CD8-positive, alpha-beta memory T cell (primary cell): ENCODE measurements around the gene DPYD. TPM values are rescaled to one million over a fixed set of nuclear protein-coding genes. Genes with fewer than 3 reads are reported as not detected.
A peak's percentile ranks its signal among the peaks of the same experiment; 100 is the strongest.

Experiments used
- CTCF ChIA-PET: fragments of 350-600 bp; sonication (Branson Sonifier 250); formaldehyde crosslinking; loops from one replicate; lab custom pipeline; 2021; ENCODE audit warnings: antibody characterized with exemption; lab: Charles Lee
- POLR2A ChIA-PET: fragments of 350-600 bp; sonication (Branson Sonifier 250); formaldehyde crosslinking; loops from one replicate; lab custom pipeline; 2021; ENCODE audit warnings: antibody characterized with exemption; lab: Charles Lee
- DNase-seq, 5 donors: peaks; one replicate each; pipeline versions ENCODE4 v3.0.0 to v3.0.0-alpha.2; 2020 to 2022; ENCODE audit warnings: mixed read lengths in 1 of 5
- H3K27ac ChIP-seq: one replicate; pipeline ENCODE4 v1.7.0; 2013; ENCODE audit warnings: low read depth, mild to moderate bottlenecking, low read length, moderate library complexity
- H3K27me3 ChIP-seq: 2 replicates; pipeline ENCODE4 v1.7.0; 2013; ENCODE audit warnings: low read length, mild to moderate bottlenecking; ENCODE audit not compliant: insufficient read depth, poor library complexity, severe bottlenecking
- H3K36me3 ChIP-seq: 2 replicates; pipeline ENCODE4 v1.7.0; 2013; ENCODE audit warnings: mild to moderate bottlenecking, low read length, moderate library complexity; ENCODE audit not compliant: insufficient read depth
- H3K4me1 ChIP-seq: 2 replicates; pipeline ENCODE4 v1.7.0; 2013; ENCODE audit warnings: mild to moderate bottlenecking, low read length, moderate library complexity; ENCODE audit not compliant: insufficient read depth
- H3K4me3 ChIP-seq: 2 replicates; pipeline ENCODE4 v1.7.0; 2013; ENCODE audit warnings: mild to moderate bottlenecking, low read length
- H3K9me3 ChIP-seq: 2 replicates; pipeline ENCODE4 v1.7.0; 2013; ENCODE audit warnings: mild to moderate bottlenecking, low read length
- H3K27ac Mint-ChIP-seq, 8 donors: one replicate each; pipeline ENCODE4 v1.8.0; 2020 to 2021; ENCODE audit warnings: mixed read lengths in 8 of 8, mild to moderate bottlenecking in 6 of 8, inconsistent platforms in 3 of 8, moderate library complexity in 3 of 8
- H3K27me3 Mint-ChIP-seq, 2 donors: one replicate each; pipeline ENCODE4 v1.8.0; 2020 to 2021; ENCODE audit warnings: mixed read lengths in 2 of 2, mild to moderate bottlenecking in 1 of 2, moderate library complexity in 1 of 2
- H3K36me3 Mint-ChIP-seq, 3 donors: one replicate each; pipeline ENCODE4 v1.8.0; 2020 to 2021; ENCODE audit warnings: mixed read lengths in 3 of 3, inconsistent platforms in 1 of 3, mild to moderate bottlenecking in 1 of 3
- H3K4me1 Mint-ChIP-seq, 3 donors: one replicate each; pipeline ENCODE4 v1.8.0; 2020 to 2021; ENCODE audit warnings: mixed read lengths in 3 of 3, inconsistent platforms in 1 of 3, mild to moderate bottlenecking in 1 of 3
- H3K4me3 Mint-ChIP-seq, 7 donors: one replicate each; pipeline ENCODE4 v1.8.0; 2020 to 2021; ENCODE audit warnings: mixed read lengths in 7 of 7, mild to moderate bottlenecking in 6 of 7, moderate library complexity in 4 of 7, inconsistent platforms in 2 of 7
- H3K9me3 Mint-ChIP-seq, 5 donors: one replicate each; pipeline ENCODE4 v1.8.0; 2020 to 2022; ENCODE audit warnings: mixed read lengths in 5 of 5, mild to moderate bottlenecking in 3 of 5, moderate library complexity in 2 of 5, inconsistent platforms in 1 of 5
- polyA plus RNA-seq: library from polyadenylated mRNA; unstranded; fragments of 300-500 nt; fragmentation: Illumina TruSeq; gene quantifications from one replicate; pipeline ENCODE4 v1.2.3, GENCODE V29; 2021
- total RNA-seq, 2 experiments: library from RNA; stranded (reverse); gene quantifications; one replicate each; pipeline ENCODE4 v1.2.3, GENCODE V29; 2021

DPYD gene
- total and polyA plus RNA-seq, 3 experiments from 2014 or later, result 9.6 to 43.9 (median 10.3) TPM

GRCh38 chr1:97883823-97884222 is 37.0 kb downstream of the DPYD start:
- peaks cover 5% of the 10 kb centered on the region for H3K9me3 ChIP-seq
- Mint-ChIP-seq H3K36me3 (peaks cover 19 to 39% (median 22%) of the 10 kb centered on the region in 3 donors), H3K9me3 (peaks cover 7 to 11% (median 9%) of the 10 kb centered on the region in 5 donors), H3K4me1 (peaks cover 28 to 40% (median 40%) of the 10 kb centered on the region in 3 donors), H3K4me3 (no peak overlapping the region), H3K27ac (no peak overlapping the region), H3K27me3 (no peaks in the 10 kb centered on the region)
- CTCF ChIA-PET, result no interaction called here
- POLR2A ChIA-PET, result no interaction called here
- no peaks in the 10 kb centered on the region for H3K36me3 ChIP-seq
- no peaks in the 10 kb centered on the region for H3K27me3 ChIP-seq
- H3K4me1 ChIP-seq, result no peaks in the 10 kb centered on the region
- no peak for DNase-seq
- H3K4me3 ChIP-seq, result no peak overlapping the region
- no peak overlapping the region for H3K27ac ChIP-seq

- H3K4me3 Mint-ChIP-seq, result no peak overlapping the region
- H3K27me3 ChIP-seq, result no peaks in the 10 kb centered on the region
- H3K27ac ChIP-seq, result no peak overlapping the region
- H3K27ac Mint-ChIP-seq, result no peak overlapping the region
- H3K27me3 Mint-ChIP-seq, result no peaks in the 10 kb centered on the region
- peaks cover 8 to 46% (median 25%) of the 10 kb centered on the region in 3 donors for H3K36me3 Mint-ChIP-seq
- H3K9me3 Mint-ChIP-seq, result no peaks in the 10 kb centered on the region
- H3K4me1 Mint-ChIP-seq, result peaks cover 6 to 32% (median 29%) of the 10 kb centered on the region in 3 donors
- CTCF ChIA-PET, result no interaction called here
- H3K9me3 ChIP-seq, result no peaks in the 10 kb centered on the region
- no peak overlapping the region for H3K4me3 ChIP-seq
- H3K4me1 ChIP-seq, result no peaks in the 10 kb centered on the region
- H3K36me3 ChIP-seq, result no peaks in the 10 kb centered on the region
- POLR2A ChIA-PET, result no interaction called here
- DNase-seq, result no peak
Measured at GRCh38 chr1:97877307-97877706, 43.5 kb downstream of the DPYD start.

GRCh38 chr1:97875996-97876395 is 44.8 kb downstream of the DPYD start:
- DNase-seq, result no peak
- ChIA-PET CTCF (no interaction called here), POLR2A (no interaction called here)
- Histone ChIP-seq H3K4me3 (no peak overlapping the region), H3K27ac (no peak overlapping the region), H3K27me3 (no peaks in the 10 kb centered on the region), H3K4me1 (no peaks in the 10 kb centered on the region), H3K36me3 (no peaks in the 10 kb centered on the region), H3K9me3 (no peaks in the 10 kb centered on the region)
- no peaks in the 10 kb centered on the region for H3K9me3 Mint-ChIP-seq
- peaks cover 11 to 44% (median 32%) of the 10 kb centered on the region in 3 donors for H3K36me3 Mint-ChIP-seq
- no peak overlapping the region for H3K27ac Mint-ChIP-seq
- H3K27me3 Mint-ChIP-seq, result no peaks in the 10 kb centered on the region
- H3K4me1 Mint-ChIP-seq, result peaks cover 7 to 40% (median 28%) of the 10 kb centered on the region in 3 donors
- no peak overlapping the region for H3K4me3 Mint-ChIP-seq

- H3K9me3 ChIP-seq, result no peaks in the 10 kb centered on the region
- H3K36me3 Mint-ChIP-seq, result peaks cover 25 to 30% (median 26%) of the 10 kb centered on the region in 3 donors
- DNase-seq, result no peak
- H3K27ac ChIP-seq, result no peak overlapping the region
- no peaks in the 10 kb centered on the region for H3K27me3 Mint-ChIP-seq
- no peaks in the 10 kb centered on the region for H3K4me1 ChIP-seq
- H3K36me3 ChIP-seq, result no peaks in the 10 kb centered on the region
- H3K27me3 ChIP-seq, result no peaks in the 10 kb centered on the region
- peaks cover 0 to 5% (median 4%) of the 10 kb centered on the region in 5 donors for H3K9me3 Mint-ChIP-seq
- H3K27ac Mint-ChIP-seq, result no peak overlapping the region
- ChIA-PET CTCF (no interaction called here), POLR2A (no interaction called here)
- H3K4me3 ChIP-seq, result no peak overlapping the region
- H3K4me1 Mint-ChIP-seq, result peaks cover 12 to 45% (median 33%) of the 10 kb centered on the region in 3 donors
- no peak overlapping the region for H3K4me3 Mint-ChIP-seq
Measured at GRCh38 chr1:97870589-97870988, 50.2 kb downstream of the DPYD start.

- H3K36me3 ChIP-seq, result no peaks in the 10 kb centered on the region
- H3K4me3 Mint-ChIP-seq, result no peak overlapping the region
- H3K9me3 ChIP-seq, result no peaks in the 10 kb centered on the region
- no peaks in the 10 kb centered on the region for H3K27me3 Mint-ChIP-seq
- no peaks in the 10 kb centered on the region for H3K27me3 ChIP-seq
- peaks cover 25 to 30% (median 26%) of the 10 kb centered on the region in 3 donors for H3K36me3 Mint-ChIP-seq
- no peak overlapping the region for H3K4me3 ChIP-seq
- CTCF ChIA-PET, result no interaction called here
- H3K27ac Mint-ChIP-seq, result no peak overlapping the region
- peaks cover 22 to 56% (median 40%) of the 10 kb centered on the region in 3 donors for H3K4me1 Mint-ChIP-seq
- peaks cover 7% of the 10 kb centered on the region for H3K4me1 ChIP-seq
- POLR2A ChIA-PET, result no interaction called here
- DNase-seq, result no peak
- no peak overlapping the region for H3K27ac ChIP-seq
- H3K9me3 Mint-ChIP-seq, result peaks cover 0 to 5% (median 4%) of the 10 kb centered on the region in 5 donors
Measured at GRCh38 chr1:97869441-97869840, 51.4 kb downstream of the DPYD start.

GRCh38 chr1:97867127-97867526 is 53.7 kb downstream of the DPYD start:
- Histone ChIP-seq H3K27me3 (no peaks in the 10 kb centered on the region), H3K4me3 (no peak overlapping the region), H3K4me1 (peaks cover 7% of the 10 kb centered on the region), H3K27ac (no peak overlapping the region), H3K36me3 (no peaks in the 10 kb centered on the region), H3K9me3 (no peaks in the 10 kb centered on the region)
- Mint-ChIP-seq H3K9me3 (peaks cover 0 to 5% (median 4%) of the 10 kb centered on the region in 5 donors), H3K36me3 (peaks cover 18 to 30% (median 19%) of the 10 kb centered on the region in 3 donors), H3K4me1 (peaks cover 31 to 51% (median 48%) of the 10 kb centered on the region in 3 donors), H3K27ac (no peak overlapping the region), H3K4me3 (no peak overlapping the region), H3K27me3 (no peaks in the 10 kb centered on the region)
- DNase-seq, result no peak
- ChIA-PET CTCF (no interaction called here), POLR2A (no interaction called here)

GRCh38 chr1:97864615-97865014 is 56.2 kb downstream of the DPYD start:
- CTCF ChIA-PET, result no interaction called here

GRCh38 chr1:97853221-97853620 is 67.6 kb downstream of the DPYD start:
- no peak overlapping the region for H3K27ac ChIP-seq
- POLR2A ChIA-PET, result no interaction called here
- no peak overlapping the region for H3K4me3 Mint-ChIP-seq
- peaks cover 17 to 49% (median 46%) of the 10 kb centered on the region in 3 donors for H3K4me1 Mint-ChIP-seq
- no peaks in the 10 kb centered on the region for H3K27me3 ChIP-seq
- H3K27ac Mint-ChIP-seq, result no peak overlapping the region
- no peaks in the 10 kb centered on the region for H3K9me3 Mint-ChIP-seq
- H3K36me3 ChIP-seq, result no peaks in the 10 kb centered on the region
- no peaks in the 10 kb centered on the region for H3K9me3 ChIP-seq
- peaks cover 11 to 25% (median 17%) of the 10 kb centered on the region in 3 donors for H3K36me3 Mint-ChIP-seq
- H3K4me1 ChIP-seq, result peaks cover 5% of the 10 kb centered on the region
- no peak for DNase-seq
- CTCF ChIA-PET, result no interaction called here
- H3K27me3 Mint-ChIP-seq, result no peaks in the 10 kb centered on the region
- no peak overlapping the region for H3K4me3 ChIP-seq

More at GRCh38 chr1:97864615-97865014, 56.2 kb downstream of the DPYD start:
- Mint-ChIP-seq H3K4me1 (peaks cover 31 to 52% (median 47%) of the 10 kb centered on the region in 3 donors), H3K9me3 (peaks cover 0 to 5% (median 4%) of the 10 kb centered on the region in 5 donors), H3K27ac (peak overlapping the region in 1 of 8 donors; percentile 68), H3K27me3 (no peaks in the 10 kb centered on the region), H3K4me3 (no peak overlapping the region), H3K36me3 (peaks cover 12 to 21% (median 12%) of the 10 kb centered on the region in 3 donors)
- H3K4me1 ChIP-seq, result peaks cover 7% of the 10 kb centered on the region
- no peak overlapping the region for H3K27ac ChIP-seq
- DNase-seq, result no peak
- POLR2A ChIA-PET, result no interaction called here
- H3K27me3 ChIP-seq, result no peaks in the 10 kb centered on the region
- no peaks in the 10 kb centered on the region for H3K36me3 ChIP-seq
- no peaks in the 10 kb centered on the region for H3K9me3 ChIP-seq
- no peak overlapping the region for H3K4me3 ChIP-seq
